ENCODE measurements around the gene NFIC. TPM values are rescaled to one million over a fixed set of nuclear protein-coding genes. Genes with fewer than 3 reads are reported as not detected.
"Not testable (repeated sequence)": the region's sequence is repeated elsewhere in the genome, so short reads cannot be mapped to it uniquely, and the experiment has no call there.

NFIC gene
- total RNA-seq, 4 donors from 2014 or later, result 125 to 285 (median 155) TPM

DNA sequence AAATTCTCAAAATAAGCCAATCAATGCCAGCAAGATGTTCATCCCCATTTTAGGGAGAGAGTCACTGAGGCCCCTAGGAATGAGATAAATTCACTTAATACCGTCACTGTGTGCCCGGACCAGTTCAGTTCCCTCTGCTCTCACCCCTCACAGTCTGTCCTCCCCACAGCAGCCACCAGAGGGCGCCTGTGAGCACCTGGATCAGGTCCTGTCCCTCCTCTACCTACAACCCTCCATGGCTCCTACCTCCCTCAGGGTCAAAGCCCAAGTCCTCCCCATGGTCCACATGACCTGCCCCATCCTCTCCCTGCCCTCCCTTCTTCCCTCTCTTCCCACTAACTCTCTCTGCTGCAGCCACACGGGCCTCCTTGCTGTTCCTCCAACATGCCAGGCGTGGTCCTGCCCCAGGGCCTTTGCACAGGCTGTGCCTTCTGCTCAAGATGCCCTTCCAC is 42.0 kb upstream of the NFIC start:
- Histone ChIP-seq H3K36me3 (no peaks in the 10 kb centered on the region), H3K4me1 (peaks cover 0 to 9% (median 2%) of the 10 kb centered on the region in 3 donors), H3K27ac (no peak overlapping the region), H3K9me3 (no peaks in the 10 kb centered on the region), H3K4me3 (no peak overlapping the region), H3K27me3 (peaks cover 18% of the 10 kb centered on the region)
- TF ChIP-seq POLR2AphosphoS5 (IDR thresholded peaks at IDR 0.05), result no peak
- TF ChIP-seq, protein P1, sequence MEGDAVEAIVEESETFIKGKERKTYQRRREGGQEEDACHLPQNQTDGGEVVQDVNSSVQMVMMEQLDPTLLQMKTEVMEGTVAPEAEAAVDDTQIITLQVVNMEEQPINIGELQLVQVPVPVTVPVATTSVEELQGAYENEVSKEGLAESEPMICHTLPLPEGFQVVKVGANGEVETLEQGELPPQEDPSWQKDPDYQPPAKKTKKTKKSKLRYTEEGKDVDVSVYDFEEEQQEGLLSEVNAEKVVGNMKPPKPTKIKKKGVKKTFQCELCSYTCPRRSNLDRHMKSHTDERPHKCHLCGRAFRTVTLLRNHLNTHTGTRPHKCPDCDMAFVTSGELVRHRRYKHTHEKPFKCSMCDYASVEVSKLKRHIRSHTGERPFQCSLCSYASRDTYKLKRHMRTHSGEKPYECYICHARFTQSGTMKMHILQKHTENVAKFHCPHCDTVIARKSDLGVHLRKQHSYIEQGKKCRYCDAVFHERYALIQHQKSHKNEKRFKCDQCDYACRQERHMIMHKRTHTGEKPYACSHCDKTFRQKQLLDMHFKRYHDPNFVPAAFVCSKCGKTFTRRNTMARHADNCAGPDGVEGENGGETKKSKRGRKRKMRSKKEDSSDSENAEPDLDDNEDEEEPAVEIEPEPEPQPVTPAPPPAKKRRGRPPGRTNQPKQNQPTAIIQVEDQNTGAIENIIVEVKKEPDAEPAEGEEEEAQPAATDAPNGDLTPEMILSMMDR (IDR thresholded peaks at IDR 0.05), result peak in 3 of 4 experiments; percentile 56 to 78 (median 62)
- no peak for ATAC-seq
- WGBS, 2 donors (ENCODE audit: low coverage in 1 of 2), result 33 to 42% methylated on average over 5 of the region's 5 CpGs

DNA sequence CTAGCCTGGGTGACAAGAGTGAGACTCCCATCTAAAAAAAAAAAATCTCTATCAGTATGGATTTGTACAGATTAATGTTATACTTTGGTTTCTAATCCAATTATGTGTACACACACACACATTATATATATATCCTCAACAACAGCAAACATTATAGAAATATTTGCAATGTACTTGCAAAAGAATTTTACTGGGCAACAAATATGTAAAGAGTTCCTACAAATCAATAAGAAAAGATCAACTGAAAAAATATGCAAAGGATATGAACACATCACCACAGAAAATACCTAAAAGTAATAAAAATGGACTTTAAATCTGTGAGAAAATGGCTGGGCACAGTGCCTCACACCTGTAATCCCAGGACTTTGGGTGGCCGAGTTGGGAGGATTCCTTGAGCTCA is 40.9 kb upstream of the NFIC start:
- H3K27me3 ChIP-seq, result peaks cover 8% of the 10 kb centered on the region

DNA sequence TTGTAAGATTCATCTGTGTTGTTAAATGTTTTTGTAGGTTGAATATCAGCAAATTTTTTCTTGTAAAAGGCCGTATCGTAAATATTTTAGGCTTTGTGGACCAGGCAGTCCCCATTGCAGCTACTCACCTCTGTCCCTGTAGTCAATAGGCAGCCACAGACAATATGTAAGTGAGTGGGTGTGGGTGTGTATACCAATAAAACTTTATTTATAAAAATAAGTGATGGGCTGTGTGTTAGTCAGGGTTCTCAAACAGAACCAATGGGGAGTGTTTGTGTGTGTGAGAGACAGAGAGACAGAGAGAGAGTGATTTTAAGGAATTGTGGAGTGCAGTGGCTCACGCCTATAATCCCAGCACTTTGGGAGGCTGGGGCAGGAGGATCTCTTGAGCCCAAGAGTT is 37.6 kb upstream of the NFIC start:
- Histone ChIP-seq H3K9me3 (no peaks in the 10 kb centered on the region), H3K27ac (no peak overlapping the region), H3K4me1 (peaks cover 0 to 19% (median 2%) of the 10 kb centered on the region in 3 donors), H3K36me3 (no peaks in the 10 kb centered on the region), H3K27me3 (no peaks in the 10 kb centered on the region), H3K4me3 (no peak overlapping the region)
- TF ChIP-seq, protein P1 (IDR thresholded peaks at IDR 0.05), result no peak
- TF ChIP-seq POLR2A (IDR thresholded peaks at IDR 0.05), result no peak
- no peak for TF ChIP-seq POLR2AphosphoS5 (IDR thresholded peaks at IDR 0.05)
- TF ChIP-seq EP300 (IDR thresholded peaks at IDR 0.05), result no peak
- ATAC-seq, result no peak
- 90 to 92% methylated on average over 3 of the region's 3 CpGs for WGBS, 2 donors (ENCODE audit: low coverage in 1 of 2)

More for the DNA sequence above, 40.9 kb upstream of the NFIC start:
- WGBS, 2 donors (ENCODE audit: low coverage in 1 of 2), result 67 to 83% methylated on average over 1 of the region's 1 CpG
- Histone ChIP-seq H3K4me3 (no peak overlapping the region), H3K9me3 (no peaks in the 10 kb centered on the region), H3K4me1 (peaks cover 0 to 9% (median 2%) of the 10 kb centered on the region in 3 donors), H3K27ac (no peak overlapping the region), H3K36me3 (no peaks in the 10 kb centered on the region)
- no peak for ATAC-seq
- no peak for TF ChIP-seq EP300 (IDR thresholded peaks at IDR 0.05)
- TF ChIP-seq POLR2AphosphoS5 (IDR thresholded peaks at IDR 0.05), result no peak
- no peak for TF ChIP-seq POLR2A (IDR thresholded peaks at IDR 0.05)
- TF ChIP-seq, protein P1 (IDR thresholded peaks at IDR 0.05), result no peak

DNA sequence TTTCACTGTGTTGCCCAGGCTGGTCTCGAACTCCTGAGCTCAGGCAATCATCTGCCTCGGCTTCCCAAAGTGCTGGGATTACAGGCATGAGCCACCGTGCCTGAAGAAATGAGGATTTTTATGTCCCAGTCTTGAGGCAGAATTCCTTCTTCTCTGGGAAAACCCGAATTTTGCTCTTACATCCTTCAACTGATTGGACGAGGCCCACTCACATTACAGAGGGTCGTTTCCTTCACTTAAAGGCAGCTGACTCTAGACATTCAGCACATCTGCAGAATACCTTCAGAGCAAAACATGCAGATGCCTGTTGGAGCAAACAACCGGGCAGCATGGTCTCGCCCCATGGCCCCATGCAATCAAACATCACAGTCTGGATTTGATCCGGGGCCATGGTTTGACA is 36.3 kb upstream of the NFIC start:
- ATAC-seq, result no peak
- no peaks in the 10 kb centered on the region for H3K9me3 ChIP-seq
- no peak overlapping the region for H3K4me3 ChIP-seq
- no peaks in the 10 kb centered on the region for H3K27me3 ChIP-seq
- H3K36me3 ChIP-seq, result no peaks in the 10 kb centered on the region
- 86 to 88% methylated on average over 6 to 7 of the region's 9 CpGs for WGBS, 2 donors (ENCODE audit: low coverage in 1 of 2)
- H3K27ac ChIP-seq, result no peak overlapping the region
- TF ChIP-seq POLR2AphosphoS5 (IDR thresholded peaks at IDR 0.05), result no peak
- TF ChIP-seq POLR2A (IDR thresholded peaks at IDR 0.05), result no peak
- TF ChIP-seq, protein P1 (IDR thresholded peaks at IDR 0.05), result no peak
- no peak for TF ChIP-seq EP300 (IDR thresholded peaks at IDR 0.05)
- H3K4me1 ChIP-seq, result peaks cover 0 to 32% (median 9%) of the 10 kb centered on the region in 3 donors

DNA sequence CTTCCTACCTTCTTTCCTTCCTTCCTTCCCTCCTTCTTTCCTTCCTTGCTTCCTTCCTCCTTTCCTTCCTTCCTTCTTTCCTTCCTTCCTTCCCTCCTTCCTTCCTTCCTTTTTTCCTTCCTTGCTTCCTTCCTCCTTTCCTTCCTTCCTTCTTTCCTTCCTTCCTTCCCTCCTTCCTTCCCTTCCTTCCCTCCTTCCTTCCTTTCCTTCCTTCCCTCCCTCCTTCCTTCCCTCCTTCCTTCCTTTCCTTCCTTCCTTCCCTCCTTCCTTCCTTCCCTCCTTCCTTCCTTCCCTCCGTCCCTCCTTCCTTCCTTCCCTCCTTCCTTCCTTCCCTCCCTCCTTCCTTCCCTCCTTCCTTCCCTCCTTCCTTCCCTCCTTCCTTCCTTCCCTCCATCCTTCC is 34.2 kb upstream of the NFIC start:
- not testable (repeated sequence) for ATAC-seq, H3K36me3 ChIP-seq, H3K9me3 ChIP-seq, H3K27me3 ChIP-seq, H3K4me3 ChIP-seq, H3K27ac ChIP-seq
- no CpG with 5 or more reads among the region's 1 CpG for WGBS, 2 donors (ENCODE audit: low coverage in 1 of 2)
- H3K4me1 ChIP-seq, result peaks cover 9 to 47% (median 26%) of the 10 kb centered on the region in 3 donors

Measured in gastroesophageal sphincter (tissue), 4 donors.